IPS-11a (cell line): ENCODE data around the gene DDX18.
A peak's percentile ranks its signal among the peaks of the same experiment; 100 is the strongest.
"Not testable (repeated sequence)": the region's sequence is repeated elsewhere in the genome, so short reads cannot be mapped to it uniquely, and the experiment has no call there.

ENCODE experiments used
- H3K4me3 ChIP-seq: one replicate; pipeline ENCODE4 v1.5.1; 2013; ENCODE audit warnings: low read depth, low read length, control low read depth

DDX18 gene

GRCh38 chr2:117814417-117815264 lies at the start of gene DDX18:
Gene DDX18 (plus strand): TSS chr2:117814691. CDS start chr2:117814778, 87 bp downstream.
- H3K4me3 ChIP-seq: peak within 1 kb of the TSS; percentile 99

- no peak overlapping the region for H3K4me3 ChIP-seq
Observed at GRCh38 chr2:117770730-117771129, 43.8 kb upstream of the DDX18 start.

GRCh38 chr2:117771969-117772630 lies 42.4 kb upstream of the DDX18 start:
- no peak overlapping the region for H3K4me3 ChIP-seq

GRCh38 chr2:117774716-117775115 lies 39.8 kb upstream of the DDX18 start:
- no peak overlapping the region for H3K4me3 ChIP-seq

GRCh38 chr2:117775703-117776219 lies 38.7 kb upstream of the DDX18 start:
- H3K4me3 ChIP-seq: no peak overlapping the region

GRCh38 chr2:117776888-117777287 lies 37.6 kb upstream of the DDX18 start:
- no peak overlapping the region for H3K4me3 ChIP-seq

- H3K4me3 ChIP-seq: no peak overlapping the region
Observed at GRCh38 chr2:117785740-117786139, 28.8 kb upstream of the DDX18 start.

- no peak overlapping the region for H3K4me3 ChIP-seq
Observed at GRCh38 chr2:117786520-117786919, 28.0 kb upstream of the DDX18 start.

- H3K4me3 ChIP-seq: no peak overlapping the region
Observed at GRCh38 chr2:117789505-117789904, 25.0 kb upstream of the DDX18 start.

GRCh38 chr2:117794668-117795067 lies 19.8 kb upstream of the DDX18 start:
- no peak overlapping the region for H3K4me3 ChIP-seq

- no peak overlapping the region for H3K4me3 ChIP-seq
Observed at GRCh38 chr2:117801826-117802225, 12.7 kb upstream of the DDX18 start.

GRCh38 chr2:117803644-117804325 lies 10.7 kb upstream of the DDX18 start:
- H3K4me3 ChIP-seq: peak overlapping the region; percentile 20

GRCh38 chr2:117812443-117812842 lies 2.0 kb upstream of the DDX18 start:
- H3K4me3 ChIP-seq: no peak overlapping the region

GRCh38 chr2:117815946-117816345 lies 1.5 kb downstream of the DDX18 start:
- H3K4me3 ChIP-seq: peak overlapping the region; percentile 99

GRCh38 chr2:117818921-117819320 lies 4.4 kb downstream of the DDX18 start:
- H3K4me3 ChIP-seq: no peak overlapping the region

- no peak overlapping the region for H3K4me3 ChIP-seq
Observed at GRCh38 chr2:117820444-117820843, 6.0 kb downstream of the DDX18 start.

GRCh38 chr2:117825437-117825836 lies 10.9 kb downstream of the DDX18 start:
- H3K4me3 ChIP-seq: no peak overlapping the region

- H3K4me3 ChIP-seq: not testable (repeated sequence)
Observed at GRCh38 chr2:117827464-117827863, 13.0 kb downstream of the DDX18 start.

GRCh38 chr2:117828870-117829269 lies 14.4 kb downstream of the DDX18 start:
- H3K4me3 ChIP-seq: no peak overlapping the region

- H3K4me3 ChIP-seq: no peak overlapping the region
Observed at GRCh38 chr2:117832332-117832731, 17.8 kb downstream of the DDX18 start.

GRCh38 chr2:117832905-117833613 lies 18.6 kb downstream of the DDX18 start:
- no peak overlapping the region for H3K4me3 ChIP-seq
